NK-92 (cell line): ENCODE data around the gene CNPY4.

Experiments used
- DNase-seq: peaks from one replicate; lab custom pipeline; 2025; ENCODE audit not compliant: unreplicated experiment; lab: John Stamatoyannopoulos, UW

CNPY4 gene

GRCh38 chr7:100166317-100166940 lies 47.0 kb downstream of the CNPY4 start:
- DNase-seq = no peak

GRCh38 chr7:100166970-100167911 lies 47.8 kb downstream of the CNPY4 start:
- no peak for DNase-seq

- no peak for DNase-seq
Measured at GRCh38 chr7:100167912-100168323, 48.5 kb downstream of the CNPY4 start.

GRCh38 chr7:100169147-100169850 lies 49.9 kb downstream of the CNPY4 start:
- no peak for DNase-seq

GRCh38 chr7:100170101-100170897 lies 50.9 kb downstream of the CNPY4 start:
- no peak for DNase-seq

- no peak for DNase-seq
Measured at GRCh38 chr7:100171087-100171681, 51.8 kb downstream of the CNPY4 start.

GRCh38 chr7:100171840-100172239 lies 52.4 kb downstream of the CNPY4 start:
- DNase-seq = no peak

- no peak for DNase-seq
Measured at GRCh38 chr7:100173806-100174495, 54.5 kb downstream of the CNPY4 start.

GRCh38 chr7:100174582-100174981 lies 55.1 kb downstream of the CNPY4 start:
- DNase-seq = no peak
